ENCODE measurements around the gene IQCE. TPM values are rescaled to one million over a fixed set of nuclear protein-coding genes. Genes with fewer than 3 reads are reported as not detected.
A peak's percentile ranks its signal among the peaks of the same experiment; 100 is the strongest.

The IQCE gene
- total and polyA plus RNA-seq, 2 experiments from 2014 or later = 18.0 to 41.4 TPM

DNA sequence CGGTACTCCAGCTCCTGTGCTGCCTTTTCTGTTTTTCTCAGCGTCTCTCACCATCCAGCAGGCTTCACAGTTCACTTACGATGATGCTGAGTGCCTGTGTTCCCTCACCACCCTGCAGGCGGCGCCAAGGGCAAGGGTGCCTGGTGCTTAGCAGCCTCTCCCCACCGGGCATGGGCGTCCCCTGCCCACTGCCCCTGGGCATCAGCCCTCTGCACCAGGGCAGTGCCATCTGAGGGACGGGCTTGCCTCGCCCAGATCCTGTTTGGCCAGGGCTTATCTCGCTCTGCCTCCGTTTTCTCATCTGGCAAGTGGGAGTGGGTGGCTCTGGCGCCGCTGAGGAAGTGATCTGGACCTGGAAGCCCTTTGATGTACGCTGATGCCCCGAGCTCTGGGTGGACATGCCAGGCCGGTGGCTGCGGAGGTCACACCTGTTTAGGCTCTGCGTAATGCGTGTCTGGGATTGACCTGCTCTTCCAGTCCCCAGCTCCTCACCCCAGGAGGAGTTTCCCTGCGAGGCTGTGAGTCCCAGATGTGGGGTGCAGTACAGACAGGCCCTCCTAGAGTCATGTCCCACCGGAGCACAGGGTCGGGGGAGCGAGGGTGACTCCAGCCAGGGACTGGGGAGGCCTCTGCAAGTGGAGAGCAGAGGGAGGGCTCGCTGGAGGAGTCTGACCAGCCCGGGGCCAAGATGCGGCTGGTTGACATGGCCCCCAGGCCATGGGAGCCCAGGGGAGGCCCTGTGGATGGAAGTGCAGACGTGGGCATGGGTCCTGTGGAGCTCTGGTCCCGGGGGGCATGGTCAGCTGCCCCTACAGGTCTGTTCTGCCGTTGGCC is 84.8 kb downstream of the IQCE start:
- H3K4me1 ChIP-seq (ENCODE audit: low read depth) = peaks cover 22% of the 10 kb centered on the region
- DNase-seq (ENCODE audit: low read depth in 1 of 2, low spot score in 1 of 2) = no peak

GRCh38 chr7:2644220-2644561 is 85.4 kb downstream of the IQCE start:
- H3K27ac ChIP-seq = no peak overlapping the region
- no peaks in the 10 kb centered on the region for H3K9me3 ChIP-seq (ENCODE audit: low read depth)
- peaks cover 5% of the 10 kb centered on the region for H3K36me3 ChIP-seq
- no peak for TF ChIP-seq CTCF (IDR thresholded peaks at IDR 0.05; ENCODE audit: low read depth, low read length)
- peaks cover 21% of the 10 kb centered on the region for H3K4me1 ChIP-seq (ENCODE audit: low read depth)
- DNase-seq (ENCODE audit: low read depth in 1 of 2, low spot score in 1 of 2) = no peak
- H3K4me3 ChIP-seq = no peak overlapping the region
- no peaks in the 10 kb centered on the region for H3K27me3 ChIP-seq

More for the DNA sequence above, 84.8 kb downstream of the IQCE start:
- H3K27me3 ChIP-seq = no peaks in the 10 kb centered on the region
- TF ChIP-seq CTCF (IDR thresholded peaks at IDR 0.05; ENCODE audit: low read depth, low read length) = peak; percentile 25
- H3K4me3 ChIP-seq = no peak overlapping the region
- H3K9me3 ChIP-seq (ENCODE audit: low read depth) = no peaks in the 10 kb centered on the region
- H3K27ac ChIP-seq = no peak overlapping the region
- H3K36me3 ChIP-seq = peaks cover 5% of the 10 kb centered on the region

DNA sequence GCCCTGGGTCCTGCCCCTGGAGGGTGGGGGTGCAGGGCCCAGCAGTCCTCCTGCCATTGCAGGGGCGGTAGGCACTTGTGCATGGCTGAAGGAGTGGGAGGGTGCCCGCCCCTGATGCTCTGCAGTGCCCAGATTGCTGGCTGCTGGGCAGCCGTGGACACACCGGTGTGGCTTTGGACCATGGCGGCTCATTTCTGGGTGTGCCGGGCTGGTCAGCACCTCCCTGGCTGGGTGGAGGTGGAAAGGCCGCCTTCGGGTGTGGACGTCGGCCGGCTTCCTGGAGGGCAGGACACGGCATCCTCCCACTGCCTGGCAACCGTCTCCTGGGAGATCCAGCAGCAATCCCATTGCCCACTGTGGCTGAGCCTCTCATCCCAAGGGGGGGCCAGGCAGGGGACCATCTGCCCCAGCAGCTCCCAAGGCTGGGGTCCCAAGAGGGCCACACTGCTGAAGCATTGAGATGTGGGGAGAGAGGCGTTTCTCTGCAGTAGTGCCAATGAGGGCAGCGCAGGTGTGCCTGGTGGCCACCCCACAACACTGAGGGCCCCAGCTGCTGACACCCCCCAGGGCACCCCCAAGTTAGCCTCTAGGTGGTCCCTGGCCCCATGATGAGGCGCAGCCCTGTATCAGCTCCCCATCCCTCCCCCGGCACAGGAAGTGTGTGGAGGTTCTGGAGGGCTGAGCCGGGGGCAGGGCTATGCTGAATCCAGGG is 85.9 kb downstream of the IQCE start:
- no peak for TF ChIP-seq CTCF (IDR thresholded peaks at IDR 0.05; ENCODE audit: low read depth, low read length)
- DNase-seq (ENCODE audit: low read depth in 1 of 2, low spot score in 1 of 2) = no peak
- Histone ChIP-seq H3K4me3 (no peak overlapping the region), H3K27ac (peak overlapping the region; percentile 39), H3K36me3 (peaks cover 5% of the 10 kb centered on the region), H3K27me3 (no peaks in the 10 kb centered on the region), H3K9me3 (ENCODE audit: low read depth) (no peaks in the 10 kb centered on the region), H3K4me1 (ENCODE audit: low read depth) (peaks cover 21% of the 10 kb centered on the region)

GRCh38 chr7:2645274-2645868 is 86.6 kb downstream of the IQCE start:
- no peak for TF ChIP-seq CTCF (IDR thresholded peaks at IDR 0.05; ENCODE audit: low read depth, low read length)
- H3K4me1 ChIP-seq (ENCODE audit: low read depth) = peaks cover 21% of the 10 kb centered on the region
- peaks cover 8% of the 10 kb centered on the region for H3K36me3 ChIP-seq
- no peaks in the 10 kb centered on the region for H3K9me3 ChIP-seq (ENCODE audit: low read depth)
- peak overlapping the region; percentile 39 for H3K27ac ChIP-seq
- no peak overlapping the region for H3K4me3 ChIP-seq
- no peaks in the 10 kb centered on the region for H3K27me3 ChIP-seq
- DNase-seq (ENCODE audit: low read depth in 1 of 2, low spot score in 1 of 2) = peak in 1 of 2 donors; percentile 31

- Histone ChIP-seq H3K36me3 (peaks cover 8% of the 10 kb centered on the region), H3K27me3 (no peaks in the 10 kb centered on the region), H3K9me3 (ENCODE audit: low read depth) (no peaks in the 10 kb centered on the region), H3K4me1 (ENCODE audit: low read depth) (peaks cover 12% of the 10 kb centered on the region), H3K4me3 (no peak overlapping the region), H3K27ac (no peak overlapping the region)
- no peak for DNase-seq (ENCODE audit: low read depth in 1 of 2, low spot score in 1 of 2)
- TF ChIP-seq CTCF (IDR thresholded peaks at IDR 0.05; ENCODE audit: low read depth, low read length) = no peak
Observed at GRCh38 chr7:2646336-2646679, 87.5 kb downstream of the IQCE start.

All from cardiac muscle cell (in vitro differentiated cells and primary cell).